OCI-LY1 (cell line): ENCODE results near the gene TMEM33.

ENCODE experiments used
- H2AFZ ChIP-seq: fragments of 200-600 bp; sonication (generic), shearing (Covaris generic); 2 replicates; pipeline ENCODE4 v1.6.0; 2014; ENCODE audit warnings: antibody characterized with exemption, mild to moderate bottlenecking, low read length
- H3F3A ChIP-seq: fragments of 200-600 bp; sonication (generic), shearing (Covaris generic); 2 replicates; pipeline ENCODE4 v1.6.0; 2014; ENCODE audit warnings: mild to moderate bottlenecking, antibody characterized with exemption, low read length, moderate library complexity; ENCODE audit not compliant: insufficient read depth
- H3K27ac ChIP-seq: fragments of 200-600 bp; sonication (generic); 2 replicates; pipeline ENCODE4 v1.5.1; 2014; ENCODE audit warnings: low read length, mixed run types, mild to moderate bottlenecking, low read depth; ENCODE audit not compliant: poor library complexity, severe bottlenecking
- H3K27me3 ChIP-seq: fragments of 200-600 bp; sonication (generic); 2 replicates; pipeline ENCODE4 v1.6.0; 2014; ENCODE audit warnings: antibody characterized with exemption, mild to moderate bottlenecking, low read length, moderate library complexity; ENCODE audit not compliant: insufficient read depth
- H3K36me3 ChIP-seq: fragments of 200-600 bp; sonication (generic); 2 replicates; pipeline ENCODE4 v1.6.1; 2014; ENCODE audit warnings: mild to moderate bottlenecking, antibody characterized with exemption, low read length, moderate library complexity, mixed read lengths; ENCODE audit not compliant: insufficient read depth
- H3K4me1 ChIP-seq: fragments of 200-600 bp; sonication (generic); 2 replicates; pipeline ENCODE4 v1.5.1; 2014; ENCODE audit warnings: mild to moderate bottlenecking, low read length, moderate library complexity; ENCODE audit not compliant: insufficient read depth, severe bottlenecking
- H3K4me2 ChIP-seq: fragments of 200-600 bp; sonication (generic), shearing (Covaris generic); 2 replicates; pipeline ENCODE4 v1.6.1; 2014; ENCODE audit warnings: low read length
- H3K4me3 ChIP-seq: fragments of 200-600 bp; sonication (generic); 2 replicates; pipeline ENCODE4 v1.5.1; 2014; ENCODE audit warnings: low read length, low read depth, mild to moderate bottlenecking, mixed read lengths; ENCODE audit not compliant: poor library complexity, severe bottlenecking
- H3K79me2 ChIP-seq: fragments of 200-600 bp; shearing (Covaris generic); 2 replicates; pipeline ENCODE4 v1.6.1; 2016; ENCODE audit warnings: mixed run types, low read length, mixed read lengths; ENCODE audit not compliant: insufficient read depth
- H3K9ac ChIP-seq: fragments of 200-600 bp; sonication (generic), shearing (Covaris generic); 2 replicates; pipeline ENCODE4 v1.6.1; 2014; ENCODE audit warnings: mild to moderate bottlenecking, low read length, mixed read lengths
- H3K9me2 ChIP-seq: fragments of 200-600 bp; sonication (generic), shearing (Covaris generic); 2 replicates; pipeline ENCODE4 v1.6.1; 2014; ENCODE audit warnings: low read depth, mild to moderate bottlenecking, low read length, mixed read lengths
- H3K9me3 ChIP-seq: fragments of 200-600 bp; shearing (Covaris generic); 2 replicates; pipeline ENCODE4 v1.6.1; 2014; ENCODE audit warnings: low read length, mixed read lengths
- H4K20me1 ChIP-seq: fragments of 200-600 bp; sonication (generic), shearing (Covaris generic); 2 replicates; pipeline ENCODE4 v1.6.0; 2016; ENCODE audit warnings: mild to moderate bottlenecking, low read length; ENCODE audit not compliant: insufficient read depth
- EZH2 ChIP-seq: fragments of 200-600 bp; sonication (generic), shearing (Covaris generic); IDR thresholded peaks from 2 replicates; pipeline ENCODE4 v1.8.0; 2017; ENCODE audit warnings: borderline replicate concordance, mixed run types, mild to moderate bottlenecking, antibody characterized with exemption, low read length, moderate library complexity, mixed read lengths
- TF ChIP-seq, protein P1 (sequence below): fragments of 200-600 bp; sonication (generic), shearing (Covaris generic); IDR thresholded peaks from 2 replicates; pipeline ENCODE4 v1.5.1; 2017; ENCODE audit warnings: mild to moderate bottlenecking, antibody characterized with exemption, low read length, moderate library complexity, mixed read lengths

Gene TMEM33

GRCh38 chr4:41957634-41958033, 22.4 kb downstream of the TMEM33 start:
- Histone ChIP-seq H3K9ac (no peak overlapping the region), H3K4me3 (no peak overlapping the region), H3K9me3 (no peaks in the 10 kb centered on the region), H3K9me2 (no peaks in the 10 kb centered on the region), H3K36me3 (peaks cover 33% of the 10 kb centered on the region), H3K79me2 (no peaks in the 10 kb centered on the region), H4K20me1 (no peaks in the 10 kb centered on the region), H3K4me2 (no peak overlapping the region), H2AFZ (no peak overlapping the region), H3K4me1 (no peaks in the 10 kb centered on the region), H3K27me3 (no peaks in the 10 kb centered on the region), H3K27ac (no peak overlapping the region), H3F3A (no peaks in the 10 kb centered on the region; the same call in 1 of the 2 replicates)
- TF ChIP-seq, protein P1, sequence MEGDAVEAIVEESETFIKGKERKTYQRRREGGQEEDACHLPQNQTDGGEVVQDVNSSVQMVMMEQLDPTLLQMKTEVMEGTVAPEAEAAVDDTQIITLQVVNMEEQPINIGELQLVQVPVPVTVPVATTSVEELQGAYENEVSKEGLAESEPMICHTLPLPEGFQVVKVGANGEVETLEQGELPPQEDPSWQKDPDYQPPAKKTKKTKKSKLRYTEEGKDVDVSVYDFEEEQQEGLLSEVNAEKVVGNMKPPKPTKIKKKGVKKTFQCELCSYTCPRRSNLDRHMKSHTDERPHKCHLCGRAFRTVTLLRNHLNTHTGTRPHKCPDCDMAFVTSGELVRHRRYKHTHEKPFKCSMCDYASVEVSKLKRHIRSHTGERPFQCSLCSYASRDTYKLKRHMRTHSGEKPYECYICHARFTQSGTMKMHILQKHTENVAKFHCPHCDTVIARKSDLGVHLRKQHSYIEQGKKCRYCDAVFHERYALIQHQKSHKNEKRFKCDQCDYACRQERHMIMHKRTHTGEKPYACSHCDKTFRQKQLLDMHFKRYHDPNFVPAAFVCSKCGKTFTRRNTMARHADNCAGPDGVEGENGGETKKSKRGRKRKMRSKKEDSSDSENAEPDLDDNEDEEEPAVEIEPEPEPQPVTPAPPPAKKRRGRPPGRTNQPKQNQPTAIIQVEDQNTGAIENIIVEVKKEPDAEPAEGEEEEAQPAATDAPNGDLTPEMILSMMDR, result peak; percentile 65
- TF ChIP-seq EZH2, result no peak

DNA sequence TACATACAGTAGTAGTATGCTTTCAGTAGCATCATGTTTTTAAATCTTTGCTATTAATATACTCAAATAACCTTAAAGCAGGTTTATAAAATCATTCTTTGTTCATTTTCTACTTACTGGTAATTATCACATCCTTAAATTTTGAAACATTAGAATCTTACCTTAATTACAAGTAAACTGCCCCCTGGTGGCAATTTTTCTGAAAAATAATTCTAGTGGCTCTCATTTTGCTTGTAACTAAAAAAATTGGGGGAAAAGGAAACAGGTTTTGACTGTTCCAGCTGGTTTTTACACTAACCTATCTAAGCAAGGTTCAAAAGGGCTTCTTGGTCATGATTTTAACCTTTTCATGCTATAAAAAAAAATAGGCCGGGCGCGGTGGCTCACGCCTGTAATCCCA, 27.9 kb downstream of the TMEM33 start:
- Histone ChIP-seq H3K79me2 (no peaks in the 10 kb centered on the region), H4K20me1 (no peaks in the 10 kb centered on the region), H3F3A (no peaks in the 10 kb centered on the region; the same call in 1 of the 2 replicates), H3K27ac (no peak overlapping the region), H3K36me3 (no peaks in the 10 kb centered on the region), H3K9me3 (no peaks in the 10 kb centered on the region), H3K9me2 (no peaks in the 10 kb centered on the region), H3K4me1 (no peaks in the 10 kb centered on the region), H3K27me3 (no peaks in the 10 kb centered on the region), H3K4me3 (no peak overlapping the region), H3K4me2 (no peak overlapping the region), H3K9ac (no peak overlapping the region), H2AFZ (no peak overlapping the region)
- TF ChIP-seq EZH2, result no peak
- TF ChIP-seq, protein P1, result peak; percentile 60

- Histone ChIP-seq H3K4me1 (no peaks in the 10 kb centered on the region), H4K20me1 (no peaks in the 10 kb centered on the region), H3K4me2 (no peak overlapping the region), H3K9ac (no peak overlapping the region), H2AFZ (no peak overlapping the region), H3K36me3 (no peaks in the 10 kb centered on the region), H3K27me3 (no peaks in the 10 kb centered on the region), H3K79me2 (no peaks in the 10 kb centered on the region), H3K4me3 (no peak overlapping the region), H3F3A (no peaks in the 10 kb centered on the region; the same call in 1 of the 2 replicates), H3K9me2 (no peaks in the 10 kb centered on the region), H3K9me3 (no peaks in the 10 kb centered on the region), H3K27ac (no peak overlapping the region)
- TF ChIP-seq, protein P1, result no peak
- no peak for TF ChIP-seq EZH2
Observed at GRCh38 chr4:41964401-41964800, 29.2 kb downstream of the TMEM33 start.
